Gastrocnemius medialis (tissue), 4 donors: ENCODE measurements around the gene CAP1. TPM values are rescaled to one million over a fixed set of nuclear protein-coding genes. Genes with fewer than 3 reads are reported as not detected.

Experiments
- ATAC-seq, 2 donors: fragments of 150-250 bp; one replicate each; pipeline ENCODE4 v1.9.1; 2016
- DNase-seq, 2 donors: peaks; one replicate each; pipeline ENCODE4 v3.0.0-alpha.2; 2019
- H3K27ac ChIP-seq, 4 donors: fragments of 200-600 bp; sonication (generic); 1 replicate in 1 of 4; 2 replicates in 3 of 4; pipeline ENCODE4 v1.5.1; 2016 to 2018; ENCODE audit warnings: mild to moderate bottlenecking in 2 of 4, moderate library complexity in 1 of 4
- H3K27me3 ChIP-seq, 3 donors: fragments of 200-600 bp; sonication (generic) in 2 of 3; 1 replicate in 1 of 3; 2 replicates in 2 of 3; pipeline versions ENCODE4 v1.5.1 to v1.6.0; 2016 to 2019; ENCODE audit warnings: mild to moderate bottlenecking in 1 of 3, moderate library complexity in 1 of 3
- H3K36me3 ChIP-seq, 2 donors: fragments of 200-600 bp; sonication (generic) in 1 of 2; one replicate each; pipeline ENCODE4 v1.5.1; 2017 to 2018
- H3K4me1 ChIP-seq, 2 donors: fragments of 200-600 bp; sonication (generic) in 1 of 2; one replicate each; pipeline ENCODE4 v1.5.1; 2016 to 2017; ENCODE audit warnings: mild to moderate bottlenecking in 2 of 2
- H3K4me3 ChIP-seq, 4 donors: fragments of 200-600 bp; sonication (generic) in 3 of 4; 1 replicate in 1 of 4; 2 replicates in 3 of 4; pipeline ENCODE4 v1.5.1; 2016 to 2019; ENCODE audit warnings: mild to moderate bottlenecking in 2 of 4
- H3K9me3 ChIP-seq, 3 donors: fragments of 200-600 bp; sonication (generic) in 2 of 3; 1 replicate in 1 of 3; 2 replicates in 2 of 3; pipeline ENCODE4 v1.5.1; 2016 to 2019
- POLR2A ChIP-seq, 2 donors: fragments of 450-650 bp; IDR thresholded peaks; one replicate each; pipeline ENCODE4 v1.6.1; 2017; ENCODE audit warnings: antibody characterized with exemption in 2 of 2, mild to moderate bottlenecking in 2 of 2, moderate library complexity in 2 of 2
- in situ Hi-C, 4 donors: fragments of 200-750 bp; cut with MboI; loops; one replicate each; pipeline versions ENCODE4 v1.15.0 to v1.8.0; 2017; ENCODE audit warnings: low sequenced_read_pairs in 4 of 4
- intact Hi-C: fragments of 100-400 bp; cut with DNase I; formaldehyde crosslinking; loops from one replicate; pipeline ENCODE4 v1.15.1; 2023; ENCODE audit warnings: low total_unique reads
- total RNA-seq, 4 donors: library from RNA; depleted of rRNA; stranded (reverse); fragments of >200 nt; gene quantifications; one replicate each; pipeline versions ENCODE4 v1.1.0 to v1.2.3, GENCODE V29; 2016
- TF ChIP-seq, protein P1 (sequence below), 5 experiments: fragments of 450-650 bp in 3 of 5; fragments of 200-600 bp in 2 of 5; sonication (generic) in 2 of 5; IDR thresholded peaks in 4 of 5; conservative IDR thresholded peaks in 1 of 5; 1 replicate in 4 of 5; 2 replicates in 1 of 5; pipeline ENCODE4 v1.5.1; 2016 to 2019; ENCODE audit warnings: antibody characterized with exemption in 5 of 5, mild to moderate bottlenecking in 3 of 5, moderate library complexity in 3 of 5

The CAP1 gene
- total RNA-seq, 4 donors from 2014 or later = 35.5 to 67.0 (median 48.7) TPM

DNA sequence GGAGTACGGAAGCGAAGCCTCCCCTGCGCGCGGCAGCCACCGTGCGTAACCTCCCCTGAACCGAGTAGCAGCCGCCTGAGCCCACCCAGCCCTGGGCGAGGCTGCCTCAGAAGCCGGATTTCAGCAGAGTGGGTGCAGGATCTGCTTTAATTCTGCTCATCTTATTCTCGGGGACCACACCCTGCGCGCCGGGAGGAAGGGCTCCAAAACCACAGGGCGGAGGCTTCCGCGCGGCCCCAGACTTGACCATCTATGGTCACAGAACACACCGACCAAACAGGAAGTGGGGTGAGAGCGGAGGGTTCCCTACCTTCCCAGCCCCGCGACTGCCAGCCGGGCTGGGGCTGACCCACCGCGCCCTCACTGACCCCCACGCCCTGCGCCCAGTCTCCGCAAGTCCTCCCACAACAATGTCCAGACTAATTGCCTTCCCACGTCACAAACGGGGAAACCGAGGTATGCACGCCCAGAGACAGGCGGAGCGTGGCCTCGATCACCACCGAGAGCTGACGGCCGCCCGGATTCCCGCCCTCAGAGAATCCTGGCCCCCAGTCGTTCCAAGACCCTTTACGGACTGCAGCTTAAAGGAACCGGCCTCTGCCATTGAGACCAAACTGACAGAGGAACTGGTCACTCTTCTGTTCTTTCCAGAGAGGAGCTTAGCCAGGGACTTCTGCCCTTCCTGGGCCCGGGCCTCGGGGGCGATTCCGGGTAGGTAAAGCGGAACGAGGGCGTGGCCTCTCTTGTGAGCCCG lies 595 bp upstream of the CAP1 start:
- intact Hi-C loops (loop anchor here (1.0 to 5.0 kb wide), 4 partner anchors 121 to 463 kb away; partner anchors contain the start of genes PABPC4, RLF and ZMPSTE24), in situ Hi-C loops (loop anchor here in 1 of 4 donors (10.0 kb wide), 1 partner anchor 115 kb away; no protein-coding TSS in a partner anchor)
- peak overlapping the region; percentile 95 to 100 (median 99) for H3K27ac ChIP-seq
- no peaks in the 10 kb centered on the region for H3K27me3 ChIP-seq
- H3K4me1 ChIP-seq = peaks cover 45 to 55% of the 10 kb centered on the region in 2 donors
- H3K36me3 ChIP-seq = no peaks in the 10 kb centered on the region
- peak overlapping the region; percentile 80 to 98 (median 98) for H3K4me3 ChIP-seq
- TF ChIP-seq, protein P1, sequence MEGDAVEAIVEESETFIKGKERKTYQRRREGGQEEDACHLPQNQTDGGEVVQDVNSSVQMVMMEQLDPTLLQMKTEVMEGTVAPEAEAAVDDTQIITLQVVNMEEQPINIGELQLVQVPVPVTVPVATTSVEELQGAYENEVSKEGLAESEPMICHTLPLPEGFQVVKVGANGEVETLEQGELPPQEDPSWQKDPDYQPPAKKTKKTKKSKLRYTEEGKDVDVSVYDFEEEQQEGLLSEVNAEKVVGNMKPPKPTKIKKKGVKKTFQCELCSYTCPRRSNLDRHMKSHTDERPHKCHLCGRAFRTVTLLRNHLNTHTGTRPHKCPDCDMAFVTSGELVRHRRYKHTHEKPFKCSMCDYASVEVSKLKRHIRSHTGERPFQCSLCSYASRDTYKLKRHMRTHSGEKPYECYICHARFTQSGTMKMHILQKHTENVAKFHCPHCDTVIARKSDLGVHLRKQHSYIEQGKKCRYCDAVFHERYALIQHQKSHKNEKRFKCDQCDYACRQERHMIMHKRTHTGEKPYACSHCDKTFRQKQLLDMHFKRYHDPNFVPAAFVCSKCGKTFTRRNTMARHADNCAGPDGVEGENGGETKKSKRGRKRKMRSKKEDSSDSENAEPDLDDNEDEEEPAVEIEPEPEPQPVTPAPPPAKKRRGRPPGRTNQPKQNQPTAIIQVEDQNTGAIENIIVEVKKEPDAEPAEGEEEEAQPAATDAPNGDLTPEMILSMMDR (IDR thresholded peaks at IDR 0.05 in 4 of 5, conservative IDR thresholded peaks at IDR 0.05 in 1 of 5) = no peak
- peak; percentile 97 to 98 for TF ChIP-seq POLR2A (IDR thresholded peaks at IDR 0.05)
- no peaks in the 10 kb centered on the region for H3K9me3 ChIP-seq
- peak; percentile 82 to 89 for DNase-seq
- ATAC-seq = peak; percentile 78 to 79

DNA sequence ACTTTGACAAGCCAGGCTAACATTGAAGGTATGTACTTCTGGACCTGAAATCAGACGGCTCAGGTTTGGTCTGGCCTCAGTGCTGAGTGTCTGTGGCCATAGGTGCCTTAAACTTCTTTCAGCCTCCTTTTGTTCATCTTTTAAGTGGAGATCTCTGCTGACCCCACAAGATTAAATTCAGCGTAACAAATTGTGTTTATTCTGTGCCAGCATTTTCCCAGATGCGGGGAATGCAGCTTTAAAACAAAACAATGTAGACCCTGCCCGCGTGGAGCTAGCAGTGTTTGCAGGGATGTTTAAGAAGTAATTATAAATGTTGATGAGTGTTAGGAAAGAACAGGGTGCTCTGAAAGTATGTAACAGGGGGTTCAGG lies 923 bp downstream of the CAP1 start:
- DNase-seq (no peak), ATAC-seq (no peak)
- in situ Hi-C loops = no loop called here
- H3K36me3 ChIP-seq = no peaks in the 10 kb centered on the region
- H3K4me1 ChIP-seq = peaks cover 44 to 53% of the 10 kb centered on the region in 2 donors
- no peaks in the 10 kb centered on the region for H3K27me3 ChIP-seq
- TF ChIP-seq, protein P1 (IDR thresholded peaks at IDR 0.05 in 4 of 5, conservative IDR thresholded peaks at IDR 0.05 in 1 of 5) = no peak
- TF ChIP-seq POLR2A (IDR thresholded peaks at IDR 0.05) = no peak
- H3K27ac ChIP-seq = peak overlapping the region; percentile 95 to 100 (median 99)
- H3K4me3 ChIP-seq = peak overlapping the region; percentile 96 to 98 (median 98)
- intact Hi-C loops = loop anchor here (2.0 to 5.0 kb wide), 2 partner anchors 216 to 465 kb away; partner anchors contain the start of genes PABPC4 and ZMPSTE24
- H3K9me3 ChIP-seq = no peaks in the 10 kb centered on the region

DNA sequence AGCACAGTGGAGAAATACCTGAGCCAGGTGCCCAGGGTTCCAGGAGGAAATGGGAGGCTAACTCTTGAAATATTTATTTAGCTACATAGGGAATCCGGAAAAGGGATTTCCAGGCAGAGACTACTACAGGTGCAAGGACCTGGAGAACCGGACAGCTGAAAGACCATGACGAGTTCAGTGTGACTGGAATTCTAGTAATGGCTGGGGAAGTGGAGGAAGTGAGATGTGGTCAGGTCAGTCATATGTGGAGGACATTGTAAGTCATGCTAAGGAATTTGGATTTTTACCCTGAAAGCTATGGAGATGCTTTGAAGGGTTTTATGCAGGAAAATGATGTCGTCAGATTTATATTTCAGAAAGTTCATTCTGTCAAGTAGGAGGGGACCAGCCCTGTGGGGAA lies 1.8 kb downstream of the CAP1 start:
- Histone ChIP-seq H3K27me3 (no peaks in the 10 kb centered on the region), H3K36me3 (no peaks in the 10 kb centered on the region), H3K4me1 (peaks cover 43 to 47% of the 10 kb centered on the region in 2 donors), H3K27ac (peak overlapping the region; percentile 18 to 100 (median 97)), H3K9me3 (no peaks in the 10 kb centered on the region), H3K4me3 (peak overlapping the region in 3 of 4 donors; percentile 96 to 98 (median 97))
- intact Hi-C loops (loop anchor here (5.0 kb wide), 1 partner anchor 215 kb away; the partner anchor contains the start of gene ZMPSTE24), in situ Hi-C loops (no loop called here)
- ATAC-seq = no peak
- TF ChIP-seq, protein P1 (IDR thresholded peaks at IDR 0.05 in 4 of 5, conservative IDR thresholded peaks at IDR 0.05 in 1 of 5) = no peak
- no peak for TF ChIP-seq POLR2A (IDR thresholded peaks at IDR 0.05)
- DNase-seq = no peak

DNA sequence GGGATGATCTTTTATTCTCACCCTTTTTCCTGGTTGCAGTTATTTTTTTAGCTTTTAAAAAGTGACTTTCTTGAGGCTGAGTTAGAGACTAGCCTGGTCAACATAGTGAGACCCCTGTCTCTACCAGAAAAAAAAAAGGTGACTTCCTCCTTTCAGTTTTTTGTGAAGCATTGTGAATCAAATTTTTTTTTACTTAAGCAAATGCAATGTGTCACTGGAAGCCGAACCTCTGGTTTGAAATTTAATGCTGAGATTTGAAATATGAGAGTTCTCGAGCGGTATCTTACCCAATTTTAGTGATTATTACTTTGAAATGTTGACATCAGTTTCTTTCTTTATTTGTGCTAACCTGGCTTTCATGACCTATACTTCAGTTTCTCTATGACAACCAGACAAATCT lies 3.6 kb downstream of the CAP1 start:
- DNase-seq (no peak), ATAC-seq (no peak)
- H3K27ac ChIP-seq = peak overlapping the region in 1 of 4 donors; percentile 13
- intact Hi-C loops (loop anchor here (5.0 kb wide), 1 partner anchor 213 kb away; the partner anchor contains the start of gene ZMPSTE24), in situ Hi-C loops (no loop called here)
- H3K36me3 ChIP-seq = no peaks in the 10 kb centered on the region
- no peaks in the 10 kb centered on the region for H3K9me3 ChIP-seq
- H3K4me1 ChIP-seq = peaks cover 39 to 53% of the 10 kb centered on the region in 2 donors
- no peak for TF ChIP-seq POLR2A (IDR thresholded peaks at IDR 0.05)
- TF ChIP-seq, protein P1 (IDR thresholded peaks at IDR 0.05 in 4 of 5, conservative IDR thresholded peaks at IDR 0.05 in 1 of 5) = no peak
- no peaks in the 10 kb centered on the region for H3K27me3 ChIP-seq
- H3K4me3 ChIP-seq = no peak overlapping the region
